Activated B cell treated with CpG ODN at 0.5 μM for 24 hours (primary cell): ENCODE data around the gene KLF13. TPM values are rescaled to one million over a fixed set of nuclear protein-coding genes. Genes with fewer than 3 reads are reported as not detected.

Source experiments
- ATAC-seq: fragments of 200-7000 bp; cut with Tn5 transposase; one replicate; pipeline ENCODE4 v1.10.0; 2021; ENCODE audit warnings: low read depth, mild to moderate bottlenecking, moderate library complexity
- CTCF ChIA-PET: fragments of 350-600 bp; sonication (Branson Sonifier 250); formaldehyde crosslinking; loops from one replicate; lab custom pipeline; 2021; ENCODE audit warnings: antibody characterized with exemption; lab: Charles Lee
- POLR2A ChIA-PET: fragments of 350-600 bp; sonication (Branson Sonifier 250); formaldehyde crosslinking; loops from one replicate; lab custom pipeline; 2021; ENCODE audit warnings: antibody characterized with exemption; lab: Charles Lee
- DNase-seq: peaks from one replicate; pipeline ENCODE4 v3.0.0; 2022
- H3K27ac Mint-ChIP-seq: one replicate; pipeline ENCODE4 v1.8.0; 2020; ENCODE audit warnings: mixed read lengths
- H3K27me3 Mint-ChIP-seq: one replicate; pipeline ENCODE4 v1.8.0; 2021; ENCODE audit warnings: mixed read lengths
- H3K36me3 Mint-ChIP-seq: one replicate; pipeline ENCODE4 v1.8.0; 2021; ENCODE audit warnings: low read depth, mixed read lengths
- H3K4me1 Mint-ChIP-seq: one replicate; pipeline ENCODE4 v1.8.0; 2021; ENCODE audit warnings: mixed read lengths
- H3K4me3 Mint-ChIP-seq: one replicate; pipeline ENCODE4 v1.8.0; 2020; ENCODE audit warnings: mild to moderate bottlenecking, mixed read lengths
- H3K9me3 Mint-ChIP-seq: one replicate; pipeline ENCODE4 v1.8.0; 2020; ENCODE audit warnings: mixed read lengths
- intact Hi-C: fragments of 100-400 bp; cut with micrococcal nuclease; formaldehyde crosslinking; loops from one replicate; pipeline ENCODE4 v1.15.1; 2024
- total RNA-seq: library from RNA; stranded (reverse); gene quantifications from 2 replicates; pipeline ENCODE4 v1.2.3, GENCODE V29; 2022
- TF ChIP-seq, protein P1 (sequence below): fragments of 200-600 bp; IDR thresholded peaks from one replicate; pipeline ENCODE4 v1.8.0; 2022; ENCODE audit warnings: antibody characterized with exemption, mild to moderate bottlenecking

Gene KLF13
- total RNA-seq, 1 donor from 2014 or later = 178 TPM

DNA sequence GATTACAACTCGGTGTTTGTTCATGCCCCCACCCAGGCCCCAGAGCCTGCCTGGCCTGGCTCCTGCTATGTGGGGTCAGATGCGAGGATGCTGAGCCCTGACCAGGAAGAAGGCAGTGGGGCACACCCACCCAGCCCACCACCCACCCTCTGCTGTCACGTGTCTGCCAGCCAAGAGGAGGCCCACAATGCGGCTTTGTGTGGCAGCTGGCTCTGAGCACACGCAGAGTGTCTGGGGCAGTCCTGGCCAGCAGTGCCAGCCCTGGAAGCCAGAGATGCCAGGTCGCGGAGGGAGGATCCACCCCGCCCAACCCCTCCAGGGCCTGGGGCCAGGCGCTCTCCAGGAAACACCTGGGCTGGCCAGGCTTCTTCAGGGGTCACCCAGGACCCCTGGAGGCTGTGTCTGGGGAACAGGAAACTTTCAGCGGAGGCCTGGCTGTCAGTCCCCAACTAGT lies 26.4 kb upstream of the KLF13 start:
- Mint-ChIP-seq H3K36me3 (no peaks in the 10 kb centered on the region), H3K4me3 (no peak overlapping the region), H3K9me3 (no peaks in the 10 kb centered on the region), H3K4me1 (peaks cover 29% of the 10 kb centered on the region), H3K27me3 (no peaks in the 10 kb centered on the region), H3K27ac (no peak overlapping the region)
- TF ChIP-seq, protein P1, sequence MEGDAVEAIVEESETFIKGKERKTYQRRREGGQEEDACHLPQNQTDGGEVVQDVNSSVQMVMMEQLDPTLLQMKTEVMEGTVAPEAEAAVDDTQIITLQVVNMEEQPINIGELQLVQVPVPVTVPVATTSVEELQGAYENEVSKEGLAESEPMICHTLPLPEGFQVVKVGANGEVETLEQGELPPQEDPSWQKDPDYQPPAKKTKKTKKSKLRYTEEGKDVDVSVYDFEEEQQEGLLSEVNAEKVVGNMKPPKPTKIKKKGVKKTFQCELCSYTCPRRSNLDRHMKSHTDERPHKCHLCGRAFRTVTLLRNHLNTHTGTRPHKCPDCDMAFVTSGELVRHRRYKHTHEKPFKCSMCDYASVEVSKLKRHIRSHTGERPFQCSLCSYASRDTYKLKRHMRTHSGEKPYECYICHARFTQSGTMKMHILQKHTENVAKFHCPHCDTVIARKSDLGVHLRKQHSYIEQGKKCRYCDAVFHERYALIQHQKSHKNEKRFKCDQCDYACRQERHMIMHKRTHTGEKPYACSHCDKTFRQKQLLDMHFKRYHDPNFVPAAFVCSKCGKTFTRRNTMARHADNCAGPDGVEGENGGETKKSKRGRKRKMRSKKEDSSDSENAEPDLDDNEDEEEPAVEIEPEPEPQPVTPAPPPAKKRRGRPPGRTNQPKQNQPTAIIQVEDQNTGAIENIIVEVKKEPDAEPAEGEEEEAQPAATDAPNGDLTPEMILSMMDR = no peak
- no peak for ATAC-seq
- ChIA-PET CTCF (no interaction called here), POLR2A (interaction anchor here (0.8 to 3.9 kb wide), 5 partner anchors 24 to 135 kb away, joined by 3 to 29 read pairs (median 3); partner anchors contain the start of gene KLF13)
- DNase-seq = no peak
- intact Hi-C loops = no loop called here

DNA sequence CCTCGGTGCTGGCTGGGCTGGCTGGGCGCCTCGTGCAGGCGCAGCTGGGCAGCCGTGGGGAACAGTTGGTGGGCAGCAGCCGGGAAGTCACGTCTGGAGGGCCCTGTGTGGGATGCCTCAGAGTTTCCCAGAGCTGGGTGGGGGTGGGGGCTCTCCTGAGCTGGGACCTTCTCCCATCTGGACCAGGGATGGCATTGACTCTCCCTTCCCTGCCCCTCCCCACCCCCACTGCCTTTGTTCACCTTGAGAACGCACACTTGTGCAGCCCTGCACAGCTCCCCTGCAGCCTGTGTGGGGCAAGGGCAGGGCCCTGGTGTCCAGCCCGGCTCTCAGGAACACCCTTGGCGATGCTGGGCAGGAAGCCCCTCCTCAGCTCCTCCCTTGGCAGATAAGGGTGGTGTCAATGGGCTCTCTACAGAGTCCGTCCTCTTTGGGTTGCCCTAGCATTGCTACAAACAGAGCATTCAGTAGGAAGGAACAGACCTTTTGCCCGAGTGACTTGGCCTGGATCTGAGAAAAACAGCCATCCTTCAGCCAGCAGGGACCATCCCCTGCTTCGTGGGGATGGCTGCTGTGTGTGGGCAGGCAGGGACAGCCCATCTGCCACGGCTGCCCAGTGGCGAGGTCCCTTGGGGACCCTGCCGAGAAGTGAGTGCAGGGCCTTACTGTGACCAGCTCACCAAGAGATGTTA lies 25.5 kb upstream of the KLF13 start:
- Mint-ChIP-seq H3K9me3 (no peaks in the 10 kb centered on the region), H3K27ac (peak overlapping the region; percentile 30), H3K27me3 (no peaks in the 10 kb centered on the region), H3K36me3 (no peaks in the 10 kb centered on the region), H3K4me1 (peaks cover 29% of the 10 kb centered on the region), H3K4me3 (no peak overlapping the region)
- POLR2A ChIA-PET = interaction anchor here (0.6 to 3.9 kb wide), 6 partner anchors 12 to 86 kb away, joined by 3 to 29 read pairs (median 4); partner anchors contain the start of gene KLF13
- intact Hi-C loops = no loop called here
- TF ChIP-seq, protein P1 = no peak
- no peak for DNase-seq
- ATAC-seq = peak; percentile 54
- CTCF ChIA-PET = no interaction called here

DNA sequence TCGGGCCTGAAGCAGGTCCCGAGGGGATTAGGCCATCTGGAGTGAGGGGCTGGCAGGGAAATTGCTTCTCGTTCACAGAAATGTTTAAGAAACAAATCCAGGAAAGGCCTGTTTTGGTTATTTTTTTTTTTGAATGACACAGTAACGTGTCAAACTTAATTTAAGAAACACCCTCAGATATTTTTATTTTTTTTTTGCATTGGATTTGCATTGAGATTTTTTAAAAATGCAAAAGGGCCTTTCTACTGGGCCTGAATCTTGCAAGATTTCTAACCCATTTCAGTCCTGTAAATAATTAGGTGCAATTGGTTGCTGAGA lies 25.0 kb upstream of the KLF13 start:
- peak overlapping the region; percentile 30 for H3K27ac Mint-ChIP-seq
- ChIA-PET CTCF (no interaction called here), POLR2A (interaction anchor here (0.6 to 3.9 kb wide), 6 partner anchors 11 to 86 kb away, joined by 3 to 29 read pairs (median 4); partner anchors contain the start of gene KLF13)
- no peak for ATAC-seq
- H3K27me3 Mint-ChIP-seq = no peaks in the 10 kb centered on the region
- no peak for DNase-seq
- no peaks in the 10 kb centered on the region for H3K9me3 Mint-ChIP-seq
- peaks cover 29% of the 10 kb centered on the region for H3K4me1 Mint-ChIP-seq
- no peaks in the 10 kb centered on the region for H3K36me3 Mint-ChIP-seq
- TF ChIP-seq, protein P1 = no peak
- intact Hi-C loops = no loop called here
- peak overlapping the region; percentile 24 for H3K4me3 Mint-ChIP-seq

DNA sequence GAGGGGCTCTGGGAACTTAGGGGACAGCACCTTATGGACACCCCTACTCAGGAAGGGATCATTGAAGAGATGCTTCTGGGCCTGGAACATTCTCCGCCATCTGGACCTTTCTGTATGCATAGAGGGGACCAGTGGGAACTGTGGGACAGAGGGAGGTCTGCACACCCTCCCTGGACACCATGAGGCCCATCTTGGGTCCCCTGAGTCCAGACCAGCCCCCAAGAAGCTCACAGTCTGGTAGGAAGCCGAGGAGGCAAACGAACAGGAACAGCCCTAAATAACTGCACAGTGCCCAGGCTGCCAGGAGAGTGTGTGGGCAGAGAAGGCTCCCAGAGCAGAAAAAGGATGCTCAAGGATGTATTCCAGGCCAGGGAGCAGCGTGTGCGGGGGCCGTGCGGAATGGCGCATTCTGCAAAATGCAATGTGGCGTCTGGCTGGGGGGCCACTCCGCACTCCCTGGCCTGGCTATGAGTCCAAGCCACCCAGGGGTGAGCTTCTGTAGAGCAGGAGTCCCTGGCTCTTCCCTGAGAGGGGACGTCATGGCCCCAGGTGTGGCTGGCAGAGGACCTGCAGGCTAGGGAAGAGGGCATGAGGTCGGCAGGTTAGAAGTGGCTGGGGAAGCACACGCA lies 24.5 kb upstream of the KLF13 start:
- H3K36me3 Mint-ChIP-seq = no peaks in the 10 kb centered on the region
- peaks cover 31% of the 10 kb centered on the region for H3K4me1 Mint-ChIP-seq
- intact Hi-C loops = loop anchor here (2.0 kb wide), 2 partner anchors 23 to 37 kb away; no protein-coding TSS in a partner anchor
- ChIA-PET POLR2A (interaction anchor here (0.8 to 3.9 kb wide), 8 partner anchors 23 to 87 kb away, joined by 3 to 29 read pairs (median 6); partner anchors contain the start of gene KLF13), CTCF (interaction anchor here (1.6 to 2.1 kb wide), 2 partner anchors 87 to 133 kb away, joined by 7 to 16 read pairs; no protein-coding TSS in a partner anchor)
- no peak for ATAC-seq
- H3K27me3 Mint-ChIP-seq = no peaks in the 10 kb centered on the region
- peak overlapping the region; percentile 30 for H3K27ac Mint-ChIP-seq
- TF ChIP-seq, protein P1 = no peak
- H3K4me3 Mint-ChIP-seq = peak overlapping the region; percentile 24
- no peak for DNase-seq
- no peaks in the 10 kb centered on the region for H3K9me3 Mint-ChIP-seq
